IMR-90 (cell line): Measurements from ENCODE around the gene TIRAP. TPM values are rescaled to one million over a fixed set of nuclear protein-coding genes. Genes with fewer than 3 reads are reported as not detected.

Source experiments
- ATAC-seq: fragments of 200-7000 bp; cut with Tn5 transposase; 2 replicates; pipeline ENCODE4 v1.9.1; 2020; ENCODE audit warnings: low read depth, mild to moderate bottlenecking, moderate library complexity
- BruUV-seq: library from RNA; stranded (reverse); fragments of 400-500 nt; replicated peaks from 2 replicates; lab custom pipeline; 2021; lab: Mats Ljungman, UMichigan
- CTCF ChIA-PET: fragments of 300-600 bp; formaldehyde crosslinking; extraction: SDS; loops from one replicate; lab custom pipeline; 2021; ENCODE audit warnings: antibody characterized with exemption; lab: Yijun Ruan, JAX
- POLR2A ChIA-PET: fragments of 300-600 bp; sonication (Branson Sonifier 250); formaldehyde crosslinking; loops from one replicate; lab custom pipeline; 2022; ENCODE audit warnings: antibody characterized with exemption; ENCODE audit not compliant: unreplicated experiment; lab: Charles Lee
- DNase-seq: peaks from one replicate; pipeline ENCODE4 v3.0.0; 2013
- H2AFZ ChIP-seq: replicated peaks from 2 replicates; pipeline ENCODE3; 2013; ENCODE audit warnings: low read length, mild to moderate bottlenecking; ENCODE audit not compliant: poor library complexity
- H2AK5ac ChIP-seq: 2 replicates; pipeline ENCODE4 v1.6.1; 2013; ENCODE audit warnings: low read depth, low read length, inconsistent platforms
- H2AK9ac ChIP-seq: replicated peaks from 2 replicates; pipeline ENCODE3; 2013; ENCODE audit warnings: mild to moderate bottlenecking, low read depth, low read length, moderate library complexity; ENCODE audit not compliant: poor library complexity
- H2BK120ac ChIP-seq: 2 replicates; pipeline ENCODE4 v1.6.1; 2013; ENCODE audit warnings: low read depth, low read length, inconsistent platforms
- H2BK15ac ChIP-seq: 3 replicates; pipeline ENCODE4 v1.6.1; 2013; ENCODE audit warnings: low read depth, low read length, inconsistent platforms
- H2BK20ac ChIP-seq: 2 replicates; pipeline ENCODE4 v1.6.1; 2013; ENCODE audit warnings: low read depth, mild to moderate bottlenecking, inconsistent platforms, low read length, moderate library complexity
- H2BK5ac ChIP-seq: 2 replicates; pipeline ENCODE4 v1.6.1; 2013; ENCODE audit warnings: mild to moderate bottlenecking, low read depth, low read length, inconsistent platforms; ENCODE audit not compliant: poor library complexity, severe bottlenecking
- H3K14ac ChIP-seq: replicated peaks from 2 replicates; pipeline ENCODE4 v1.6.1; 2013; ENCODE audit warnings: low read depth, low read length, inconsistent platforms
- H3K18ac ChIP-seq: 2 replicates; pipeline ENCODE4 v1.6.1; 2013; ENCODE audit warnings: low read depth, low read length, control low read depth
- H3K23ac ChIP-seq: 2 replicates; pipeline ENCODE4 v1.6.1; 2013; ENCODE audit warnings: low read depth, low read length, inconsistent platforms
- H3K27ac ChIP-seq: 2 replicates; pipeline ENCODE4 v1.5.1; 2013; ENCODE audit warnings: mild to moderate bottlenecking, control low read depth, low read length; ENCODE audit not compliant: insufficient read depth
- H3K27me3 ChIP-seq: 2 replicates; pipeline ENCODE4 v1.6.1; 2013; ENCODE audit warnings: low read length; ENCODE audit not compliant: control insufficient read depth, insufficient read depth
- H3K36me3 ChIP-seq: 2 replicates; pipeline ENCODE4 v1.6.1; 2013; ENCODE audit warnings: low read length, mixed read lengths; ENCODE audit not compliant: control insufficient read depth, insufficient read depth
- H3K4ac ChIP-seq: 2 replicates; pipeline ENCODE4 v1.6.1; 2013; ENCODE audit warnings: low read depth, low read length, inconsistent platforms
- H3K4me1 ChIP-seq: 2 replicates; pipeline ENCODE4 v1.6.1; 2013; ENCODE audit warnings: low read length, mixed read lengths; ENCODE audit not compliant: control insufficient read depth, insufficient read depth
- H3K4me2 ChIP-seq: 2 replicates; pipeline ENCODE4 v1.6.1; 2013; ENCODE audit warnings: low read depth, mild to moderate bottlenecking, control low read depth, low read length, moderate library complexity
- H3K4me3 ChIP-seq: 2 replicates; pipeline ENCODE4 v1.5.1; 2013; ENCODE audit warnings: low read depth, mild to moderate bottlenecking, control low read depth, low read length, moderate library complexity; ENCODE audit not compliant: insufficient read depth
- H3K56ac ChIP-seq: 2 replicates; pipeline ENCODE4 v1.6.1; 2013; ENCODE audit warnings: low read length, inconsistent platforms; ENCODE audit not compliant: insufficient read depth; ENCODE audit errors: extremely low read depth
- H3K79me1 ChIP-seq, 2 experiments: 2 replicates each; pipeline ENCODE4 v1.6.1; 2013; ENCODE audit warnings: low read length in 2 of 2, inconsistent platforms in 1 of 2, low read depth in 1 of 2
- H3K9ac ChIP-seq: 2 replicates; pipeline ENCODE4 v1.6.1; 2013; ENCODE audit warnings: low read depth, low read length, control low read depth
- H3K9me1 ChIP-seq: 2 replicates; pipeline ENCODE4 v1.6.1; 2013; ENCODE audit warnings: low read length, inconsistent platforms; ENCODE audit not compliant: insufficient read depth
- H3K9me3 ChIP-seq: 2 replicates; pipeline ENCODE4 v1.6.1; 2013; ENCODE audit warnings: low read length; ENCODE audit not compliant: control insufficient read depth, insufficient read depth
- H4K20me1 ChIP-seq: 2 replicates; pipeline ENCODE4 v1.6.1; 2013; ENCODE audit warnings: low read length, inconsistent platforms; ENCODE audit not compliant: insufficient read depth
- H4K5ac ChIP-seq: 2 replicates; pipeline ENCODE4 v1.6.1; 2013; ENCODE audit warnings: mild to moderate bottlenecking, low read depth, low read length, control low read depth
- H4K8ac ChIP-seq, 2 experiments: 2 replicates each; pipeline ENCODE4 v1.6.1; 2013; ENCODE audit warnings: low read depth in 2 of 2, low read length in 2 of 2, control low read depth in 1 of 2, inconsistent platforms in 1 of 2
- H4K91ac ChIP-seq: 2 replicates; pipeline ENCODE4 v1.6.1; 2013; ENCODE audit warnings: low read depth, low read length, inconsistent platforms; ENCODE audit not compliant: insufficient read depth
- BHLHE40 ChIP-seq: fragments of 150-350 bp; IDR thresholded peaks from 2 replicates; pipeline ENCODE4 v1.6.1; 2016; ENCODE audit warnings: mild to moderate bottlenecking, low read depth, low read length
- CHD1 ChIP-seq: IDR thresholded peaks from 2 replicates; pipeline ENCODE4 v1.6.1; 2012; ENCODE audit warnings: low read depth, low read length, improper control_type of control experiment
- MAFK ChIP-seq: IDR thresholded peaks from 2 replicates; pipeline ENCODE4 v1.6.1; 2012; ENCODE audit warnings: low read depth, low read length, improper control_type of control experiment
- MAZ ChIP-seq: IDR thresholded peaks from 2 replicates; pipeline ENCODE4 v1.6.1; 2012; ENCODE audit warnings: low read depth, mild to moderate bottlenecking, low read length, improper control_type of control experiment, moderate library complexity, borderline replicate concordance
- NFE2L2 ChIP-seq: fragments of 150-350 bp; IDR thresholded peaks from 2 replicates; pipeline ENCODE4 v1.6.1; 2016; ENCODE audit warnings: low read depth, mild to moderate bottlenecking, low read length
- POLR2A ChIP-seq: IDR thresholded peaks from 2 replicates; pipeline ENCODE4 v1.6.1; 2012; ENCODE audit warnings: mild to moderate bottlenecking, low read depth, low read length
- RAD21 ChIP-seq: IDR thresholded peaks from 2 replicates; pipeline ENCODE4 v1.6.1; 2012; ENCODE audit warnings: low read length, improper control_type of control experiment
- RCOR1 ChIP-seq: IDR thresholded peaks from 2 replicates; pipeline ENCODE4 v1.6.1; 2012; ENCODE audit warnings: mild to moderate bottlenecking, low read length, improper control_type of control experiment; ENCODE audit not compliant: insufficient replicate concordance
- RFX5 ChIP-seq: IDR thresholded peaks from 2 replicates; pipeline ENCODE4 v1.8.0; 2012; ENCODE audit warnings: low read depth, mild to moderate bottlenecking, low read length, moderate library complexity
- USF2 ChIP-seq: fragments of 150-350 bp; IDR thresholded peaks from 2 replicates; pipeline ENCODE4 v1.6.1; 2017; ENCODE audit warnings: mild to moderate bottlenecking, antibody characterized with exemption, low read length, low read depth
- WGBS, 2 experiments: methylation state at CpG; one replicate each; pipeline versions ENCODE4 v1.1.5 to v1.1.7; 2013; ENCODE audit warnings: missing lambda C conversion rate in 2 of 2; ENCODE audit not compliant: insufficient read length in 1 of 2; ENCODE audit errors: extremely low coverage in 2 of 2; 5-methylcytosine and 5-hydroxymethylcytosine counted together
- dilution Hi-C: fragments of 300-500 bp; cut with HindIII; formaldehyde crosslinking; loops from one replicate; pipeline ENCODE4 v1.14.3; 2018; ENCODE audit warnings: low sequenced_read_pairs; ENCODE audit not compliant: unreplicated experiment
- in situ Hi-C: fragments of 300-500 bp; cut with MboI; formaldehyde crosslinking; loops from 3 replicates; pipeline ENCODE4 v1.14.3; 2019; ENCODE audit warnings: low sequenced_read_pairs, inconsistent platforms, mixed read lengths
- intact Hi-C: fragments of 100-400 bp; cut with micrococcal nuclease; formaldehyde crosslinking; loops from 2 replicates; pipeline ENCODE4 v1.10.0; 2022
- polyA plus RNA-seq, 3 experiments: library from polyadenylated mRNA; depleted of rRNA; stranded (reverse); fragments of >200 nt; gene quantifications; 2 replicates each; pipeline ENCODE4 v1.2.3, GENCODE V29; 2012; ENCODE audit warnings: low replicate concordance in 1 of 3
- total RNA-seq: library from RNA; depleted of rRNA; stranded (reverse); fragments of >200 nt; gene quantifications from 2 replicates; pipeline ENCODE4 v1.2.3, GENCODE V29; 2012

The TIRAP gene
- total and polyA plus RNA-seq, 2 of the 4 experiments (the other 2 are of a cell fraction): 3.0 to 7.4 TPM

GRCh38 chr11:126339863-126340434 lies 57.1 kb downstream of the TIRAP start:
- Histone ChIP-seq H3K4me1 (peaks cover 12% of the 10 kb centered on the region), H3K36me3 (peaks cover 11% of the 10 kb centered on the region; the same call in 1 of the 2 replicates), H3K18ac (no peak overlapping the region), H2AK5ac (no peak overlapping the region), H2BK20ac (no peak overlapping the region), H3K14ac (0 out of 2 replicates have a peak overlapping the region, but pooled peaks have one; percentile 15), H2BK15ac (no peak overlapping the region), H4K5ac (no peak overlapping the region), H2AFZ (no peak overlapping the region), H2AK9ac (no peak overlapping the region), H3K27me3 (no peaks in the 10 kb centered on the region), H3K23ac (no peak overlapping the region), H4K20me1 (peaks cover 1% of the 10 kb centered on the region; the same call in 1 of the 2 replicates), H3K4me2 (no peak overlapping the region), H3K79me1 (peaks cover 0 to 11% of the 10 kb centered on the region in 2 experiments; a peak in 1 of 4 replicates), H3K9me1 (peaks cover 24% of the 10 kb centered on the region), H3K9me3 (no peaks in the 10 kb centered on the region), H2BK5ac (no peak overlapping the region), H3K56ac (no peak overlapping the region), H3K4ac (no peak overlapping the region), H3K27ac (no peak overlapping the region), H3K9ac (no peak overlapping the region), H4K91ac (no peak overlapping the region), H3K4me3 (no peak overlapping the region), H4K8ac (no peak overlapping the region), H2BK120ac (no peak overlapping the region; the same call in 1 of the 2 replicates)
- 71% methylated on average over 4 of the region's 11 CpGs; no CpG with 5 or more reads in 1 of the 2 experiments for WGBS, 2 experiments
- ATAC-seq: no peak
- TF ChIP-seq RFX5 (no peak), RCOR1 (no peak), POLR2A (no peak), MAFK (no peak), NFE2L2 (no peak), RAD21 (no peak), USF2 (no peak), CHD1 (no peak), BHLHE40 (no peak), MAZ (no peak)
- intact Hi-C loops (no loop called here), dilution Hi-C loops (no loop called here), in situ Hi-C loops (no loop called here)
- ChIA-PET CTCF (no interaction called here), POLR2A (no interaction called here)
- DNase-seq: peak; percentile 62
- BruUV-seq: no TSS peak
